T follicular helper cell (primary cell): Measurements from ENCODE around the gene HPSE2.
"Not testable (repeated sequence)": the region's sequence is repeated elsewhere in the genome, so short reads cannot be mapped to it uniquely, and the experiment has no call there.

Experiments used
- DNase-seq: peaks from one replicate; pipeline ENCODE4 v3.0.0-alpha.2; 2020; ENCODE audit warnings: low read depth

Gene HPSE2

DNA sequence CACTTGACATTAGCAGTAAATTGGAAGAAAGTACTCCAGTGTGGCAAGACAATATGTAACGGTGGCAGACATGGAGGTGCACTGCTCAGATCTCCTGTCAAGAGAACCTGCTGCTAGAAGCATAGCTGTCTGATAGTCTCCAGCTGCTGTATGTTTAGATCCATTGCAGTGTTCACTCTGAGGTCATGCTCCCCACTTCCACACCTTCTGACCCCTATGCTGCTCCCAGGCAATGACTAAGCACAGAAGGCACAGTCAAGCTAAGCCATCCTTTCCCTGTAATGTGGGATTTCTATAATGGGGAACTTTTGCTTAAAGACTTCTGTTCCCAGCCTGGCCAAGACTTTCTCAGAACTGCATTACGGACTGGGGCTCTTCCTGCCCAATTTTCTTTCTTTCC, 315.8 kb downstream of the HPSE2 start:
- no peak for DNase-seq

- DNase-seq, result no peak
Measured at GRCh38 chr10:98917828-98918227, 317.8 kb downstream of the HPSE2 start.

DNA sequence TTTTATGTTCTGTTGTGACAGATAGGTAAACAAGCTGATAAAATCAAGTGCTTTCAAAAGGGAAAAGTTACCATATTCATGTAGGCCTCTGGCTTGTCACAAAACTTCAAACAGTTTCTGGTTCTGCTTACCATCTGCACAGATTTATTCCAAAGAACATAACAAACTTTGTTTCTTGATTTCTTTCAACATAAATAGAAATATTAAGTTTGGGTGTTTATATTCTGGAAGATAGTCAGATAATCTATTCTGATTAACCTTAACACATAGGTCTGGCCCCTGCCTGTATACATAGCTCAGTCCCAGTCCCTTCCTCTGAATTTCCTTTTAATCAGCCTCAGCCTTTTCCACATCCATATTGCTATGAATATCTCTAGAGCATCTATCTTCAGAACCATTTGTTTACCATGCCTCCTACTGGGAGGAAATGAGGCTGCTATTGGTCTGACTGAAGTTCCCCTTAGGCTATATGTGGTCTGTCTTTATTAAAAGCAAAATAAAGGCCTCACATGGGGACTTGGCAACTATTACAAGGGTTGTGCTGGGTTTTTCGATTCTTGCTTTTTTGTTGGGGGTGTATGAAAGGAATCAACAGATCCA, 319.0 kb downstream of the HPSE2 start:
- DNase-seq, result no peak

GRCh38 chr10:98915911-98916310, 319.7 kb downstream of the HPSE2 start:
- no peak for DNase-seq

GRCh38 chr10:98910546-98910945, 325.1 kb downstream of the HPSE2 start:
- no peak for DNase-seq

- DNase-seq, result no peak
Measured at GRCh38 chr10:98910048-98910447, 325.6 kb downstream of the HPSE2 start.

GRCh38 chr10:98908868-98909267, 326.8 kb downstream of the HPSE2 start:
- no peak for DNase-seq

DNA sequence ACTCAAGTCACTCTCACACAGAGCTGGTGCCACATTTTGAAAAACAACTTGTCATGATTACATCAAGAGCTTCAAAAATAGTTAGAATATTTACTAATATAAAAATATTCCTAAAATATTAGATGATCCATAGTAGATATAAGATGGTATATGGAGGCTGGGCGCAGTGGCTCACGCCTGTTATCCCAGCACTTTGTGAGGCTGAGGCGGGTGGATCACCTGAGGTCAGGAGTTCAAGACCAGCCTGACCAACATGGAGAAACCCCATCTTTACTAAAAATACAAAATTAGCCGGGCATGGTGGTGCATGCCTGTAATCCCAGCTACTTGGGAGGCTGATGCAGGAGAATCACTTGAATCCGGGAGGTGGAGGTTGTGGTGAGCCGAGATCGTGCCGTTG, 327.4 kb downstream of the HPSE2 start:
- DNase-seq, result not testable (repeated sequence)

- DNase-seq, result no peak
Measured at GRCh38 chr10:98901441-98902110, 334.1 kb downstream of the HPSE2 start.

DNA sequence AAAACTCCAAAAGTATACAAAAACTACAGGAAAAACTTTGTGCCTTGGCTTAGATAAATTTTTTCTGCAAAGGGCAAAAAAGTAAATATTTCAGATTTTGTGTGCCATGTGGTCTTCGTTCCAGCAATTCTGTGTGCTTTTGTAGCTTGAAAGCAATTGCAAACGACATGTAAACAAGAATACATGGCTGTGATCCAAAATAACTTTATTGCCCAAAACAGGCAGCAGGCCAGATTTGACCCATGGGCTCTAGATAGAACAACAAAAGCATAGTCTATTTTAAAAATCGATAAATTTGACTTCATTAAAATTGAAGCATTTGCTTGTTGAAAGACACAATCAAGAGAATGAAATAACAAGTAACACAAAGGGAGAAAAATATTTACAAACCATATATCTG, 336.6 kb downstream of the HPSE2 start:
- DNase-seq, result no peak

GRCh38 chr10:98892523-98892922, 343.1 kb downstream of the HPSE2 start:
- no peak for DNase-seq

DNA sequence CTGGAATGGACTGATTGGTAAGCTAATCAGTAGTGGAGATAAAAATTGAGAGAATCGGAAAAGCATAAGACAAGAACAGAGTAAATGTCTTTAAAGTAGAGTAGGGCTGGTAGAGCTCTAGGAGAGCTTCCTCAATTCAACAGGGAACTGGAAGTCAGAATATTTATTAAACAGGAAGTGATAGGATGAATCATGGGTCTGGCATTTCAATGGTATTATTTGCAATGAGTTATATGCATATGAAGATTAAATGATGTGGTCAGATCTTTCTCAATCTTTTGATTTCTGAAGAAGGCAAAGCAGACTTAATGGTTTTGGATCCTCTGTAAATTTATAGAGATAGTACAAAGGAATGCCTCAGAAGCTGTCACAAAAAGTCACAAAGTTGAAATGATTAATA, 349.0 kb downstream of the HPSE2 start:
- DNase-seq, result no peak

- no peak for DNase-seq
Measured at GRCh38 chr10:98885378-98885777, 350.3 kb downstream of the HPSE2 start.

DNA sequence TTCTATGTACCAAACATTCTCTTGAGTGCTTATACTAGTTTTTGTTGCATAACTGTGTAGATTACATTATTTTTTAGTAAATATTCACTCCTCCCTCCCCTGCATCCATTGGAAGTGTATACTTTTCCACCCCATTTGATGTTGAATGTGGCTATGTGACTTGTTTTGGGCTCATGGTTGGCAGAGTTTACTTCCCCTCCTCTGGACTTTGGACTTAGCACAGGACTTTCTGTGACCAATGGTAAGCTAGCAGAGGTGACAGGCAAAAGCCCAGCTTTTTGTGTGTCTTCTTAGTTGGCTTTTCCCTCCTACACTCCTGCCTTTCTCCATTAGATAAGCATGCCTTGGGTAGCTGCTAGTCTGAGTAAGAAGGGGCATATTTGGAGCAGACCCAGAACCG, 353.9 kb downstream of the HPSE2 start:
- DNase-seq, result no peak

DNA sequence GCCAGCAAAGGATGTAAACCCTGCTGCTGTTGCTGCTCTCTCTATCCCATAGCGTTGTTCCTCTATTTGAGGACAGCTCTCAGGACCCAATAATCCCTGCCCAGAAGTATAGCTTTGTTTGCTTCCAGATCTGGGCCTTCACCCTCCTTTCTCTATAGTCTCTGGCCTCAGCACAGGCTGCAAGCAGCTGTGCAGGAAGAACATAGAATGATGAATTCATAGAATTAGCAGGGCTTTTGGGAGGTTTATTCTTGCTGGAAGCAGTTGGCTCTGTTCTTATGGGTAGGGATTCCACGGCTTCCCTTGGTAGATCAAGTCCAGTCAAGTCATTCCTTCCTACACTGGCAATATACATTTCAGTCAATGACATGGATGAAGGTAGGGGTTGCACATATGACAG, 354.7 kb downstream of the HPSE2 start:
- no peak for DNase-seq

DNA sequence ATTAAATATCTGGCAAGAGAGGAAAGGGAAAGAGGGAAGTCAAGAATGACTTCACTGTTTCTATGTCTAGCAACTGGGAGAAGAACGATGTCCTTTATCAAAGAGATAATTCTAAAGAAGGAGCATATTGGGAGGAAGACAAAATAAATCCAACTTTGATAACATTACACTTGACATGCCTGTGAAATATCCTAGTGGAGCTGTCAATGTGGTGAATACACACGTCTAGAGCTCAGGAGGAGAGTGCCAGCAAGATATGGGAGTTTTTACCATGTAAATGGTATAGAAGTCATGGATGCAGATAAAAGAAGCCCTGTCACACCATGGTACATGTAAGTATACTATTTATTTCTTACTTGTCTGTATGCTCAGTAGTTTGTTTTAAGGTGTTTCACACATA, 356.7 kb downstream of the HPSE2 start:
- DNase-seq, result no peak

DNA sequence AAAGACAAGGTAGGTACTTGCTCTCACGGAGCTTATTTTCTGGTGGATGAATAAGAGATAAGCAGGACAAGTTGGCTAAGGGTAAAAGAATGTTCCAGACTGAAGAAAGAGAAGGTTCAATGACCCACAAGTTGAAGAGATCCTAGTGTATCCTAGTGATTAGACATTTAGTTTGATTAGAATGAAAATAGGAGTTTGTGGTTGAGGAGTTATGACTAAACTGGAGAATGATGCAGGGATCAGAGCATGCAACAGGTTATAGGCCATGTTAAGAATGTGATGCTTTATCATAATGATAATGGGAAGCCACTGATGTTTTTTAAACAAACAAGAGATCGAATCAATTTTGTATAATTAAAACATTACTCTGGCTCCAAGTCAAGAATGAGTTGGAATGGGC, 357.2 kb downstream of the HPSE2 start:
- no peak for DNase-seq

- no peak for DNase-seq
Measured at GRCh38 chr10:98861962-98862361, 373.7 kb downstream of the HPSE2 start.

DNA sequence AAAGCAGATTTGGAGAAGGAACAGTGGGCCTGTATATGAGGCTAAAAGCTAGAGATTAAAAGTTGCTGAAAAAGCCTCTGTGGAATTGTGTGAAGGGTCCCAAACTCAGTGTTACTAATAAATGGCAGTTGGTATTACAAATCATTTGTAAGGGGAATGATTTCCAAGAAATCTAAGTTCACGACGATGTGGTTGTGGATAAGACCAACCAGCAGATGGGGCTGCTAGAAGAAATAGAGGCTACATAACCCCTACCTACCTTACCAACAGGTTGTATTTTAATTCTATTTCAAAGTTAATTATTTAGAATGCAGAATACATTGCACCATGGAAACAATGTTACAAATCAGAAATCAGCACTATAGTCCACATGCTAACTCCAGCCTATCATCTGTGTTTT, 377.1 kb downstream of the HPSE2 start:
- DNase-seq, result no peak

GRCh38 chr10:98855403-98856189, 380.1 kb downstream of the HPSE2 start:
- DNase-seq, result no peak

DNA sequence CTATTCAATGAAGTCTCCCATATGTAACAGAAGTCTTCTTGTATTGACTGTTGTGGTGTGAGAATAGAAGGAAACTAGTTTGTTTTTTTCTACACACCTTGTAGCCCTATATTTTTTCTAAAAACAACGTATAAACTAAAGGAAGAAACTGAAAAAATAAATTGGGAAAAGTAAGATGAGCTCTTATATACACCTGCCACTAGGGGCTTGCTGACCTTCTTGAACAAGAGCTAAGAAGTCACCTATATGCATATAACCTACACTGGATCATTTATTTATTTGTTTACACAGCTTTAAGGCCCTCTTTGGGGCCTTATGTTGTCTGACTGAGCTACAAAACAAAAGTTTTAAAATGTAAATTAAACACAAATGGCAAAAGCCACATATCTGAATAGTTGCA, 383.0 kb downstream of the HPSE2 start:
- DNase-seq, result no peak

DNA sequence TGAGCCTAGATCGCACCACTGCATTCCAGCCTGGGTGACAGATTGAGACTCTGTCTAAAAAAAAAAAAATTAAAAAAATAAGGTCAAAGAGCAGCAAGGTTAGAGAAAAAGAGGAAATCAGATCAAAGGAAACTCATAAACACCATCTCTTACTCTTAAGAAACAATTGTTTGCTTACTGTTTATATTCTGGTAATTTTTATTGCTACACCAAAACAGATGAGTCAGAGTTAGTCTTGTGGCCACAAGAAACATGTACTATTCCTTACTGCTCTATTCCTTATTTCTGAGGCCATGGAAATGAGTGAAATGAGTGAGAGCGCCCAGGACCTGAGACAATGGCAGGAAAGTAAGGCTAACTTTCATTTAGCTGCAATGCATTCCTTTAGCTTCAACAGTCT, 387.3 kb downstream of the HPSE2 start:
- no peak for DNase-seq

GRCh38 chr10:98846787-98847186, 388.9 kb downstream of the HPSE2 start:
- no peak for DNase-seq
